Neutrophil (primary cell): ENCODE results near the gene CHEK1.

Experiments
- H3K27ac ChIP-seq: fragments of 200-600 bp; sonication (generic); 2 replicates; pipeline ENCODE4 v1.5.1; 2016; ENCODE audit warnings: mild to moderate bottlenecking, moderate library complexity
- H3K27me3 ChIP-seq: fragments of 200-600 bp; sonication (generic); 2 replicates; pipeline ENCODE4 v1.6.0; 2016; ENCODE audit warnings: mild to moderate bottlenecking
- H3K36me3 ChIP-seq: fragments of 200-600 bp; sonication (generic); 2 replicates; pipeline ENCODE4 v1.5.1; 2017
- H3K4me1 ChIP-seq, 2 experiments: fragments of 200-600 bp in 1 of 2; sonication (generic) in 1 of 2; 1 replicate in 1 of 2; 2 replicates in 1 of 2; pipeline versions ENCODE4 v1.5.1 to v1.6.1; 2013 to 2016; ENCODE audit warnings: low read depth in 1 of 2, low read length in 1 of 2, mild to moderate bottlenecking in 1 of 2, moderate library complexity in 1 of 2; ENCODE audit not compliant: control insufficient read depth in 1 of 2, insufficient read depth in 1 of 2
- H3K4me3 ChIP-seq, 2 experiments: fragments of 200-600 bp in 1 of 2; sonication (generic) in 1 of 2; 1 replicate in 1 of 2; 2 replicates in 1 of 2; pipeline ENCODE4 v1.5.1; 2013 to 2016; ENCODE audit warnings: low read depth in 1 of 2, low read length in 1 of 2, mild to moderate bottlenecking in 1 of 2, moderate library complexity in 1 of 2
- H3K9me3 ChIP-seq: fragments of 200-600 bp; sonication (generic); 2 replicates; pipeline ENCODE4 v1.5.1; 2016
- CTCF ChIP-seq: fragments of 200-600 bp; sonication (generic); IDR thresholded peaks from 2 replicates; pipeline ENCODE4 v1.5.1; 2016; ENCODE audit warnings: antibody characterized with exemption

Gene CHEK1

DNA sequence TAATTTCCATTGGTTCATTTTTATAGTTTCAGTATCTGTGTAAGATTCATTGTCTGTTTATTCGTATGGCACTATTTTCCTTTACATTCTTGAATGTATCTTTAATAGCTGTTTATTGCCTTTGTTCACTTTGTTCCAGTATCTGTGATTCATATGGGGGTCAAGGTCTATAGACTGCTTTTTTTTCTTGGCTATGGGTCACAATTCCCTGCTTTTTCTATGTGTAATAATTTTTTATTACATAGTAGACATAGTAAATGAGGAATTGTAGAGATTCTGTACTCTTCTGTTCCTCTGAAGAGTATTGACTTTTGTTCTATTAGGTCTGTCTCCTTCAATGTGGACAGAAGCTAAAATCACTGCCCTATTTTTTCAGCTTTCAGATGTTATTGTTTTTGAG lies 45.2 kb downstream of the CHEK1 start:
- Histone ChIP-seq H3K9me3 (no peaks in the 10 kb centered on the region), H3K4me1 (no peaks in the 10 kb centered on the region), H3K4me3 (no peak overlapping the region), H3K36me3 (peaks cover 4% of the 10 kb centered on the region), H3K27me3 (no peaks in the 10 kb centered on the region), H3K27ac (no peak overlapping the region)
- no peak for TF ChIP-seq CTCF

- TF ChIP-seq CTCF, result no peak
- peaks cover 12% of the 10 kb centered on the region for H3K36me3 ChIP-seq
- H3K27ac ChIP-seq, result no peak overlapping the region
- no peaks in the 10 kb centered on the region for H3K9me3 ChIP-seq
- no peaks in the 10 kb centered on the region for H3K4me1 ChIP-seq
- no peaks in the 10 kb centered on the region for H3K27me3 ChIP-seq
- no peak overlapping the region for H3K4me3 ChIP-seq
These were observed 46.6 kb downstream of the CHEK1 start for GRCh38 chr11:125671561-125671960.

- Histone ChIP-seq H3K27me3 (no peaks in the 10 kb centered on the region), H3K4me3 (no peak overlapping the region), H3K36me3 (peaks cover 24% of the 10 kb centered on the region), H3K9me3 (no peaks in the 10 kb centered on the region), H3K4me1 (no peaks in the 10 kb centered on the region), H3K27ac (no peak overlapping the region)
- no peak for TF ChIP-seq CTCF
These were observed 49.2 kb downstream of the CHEK1 start for GRCh38 chr11:125674210-125674609.

GRCh38 chr11:125675196-125675595 lies 50.2 kb downstream of the CHEK1 start:
- Histone ChIP-seq H3K9me3 (no peaks in the 10 kb centered on the region), H3K27me3 (no peaks in the 10 kb centered on the region), H3K36me3 (peaks cover 24% of the 10 kb centered on the region), H3K4me3 (no peak overlapping the region), H3K4me1 (no peaks in the 10 kb centered on the region), H3K27ac (no peak overlapping the region)
- no peak for TF ChIP-seq CTCF

DNA sequence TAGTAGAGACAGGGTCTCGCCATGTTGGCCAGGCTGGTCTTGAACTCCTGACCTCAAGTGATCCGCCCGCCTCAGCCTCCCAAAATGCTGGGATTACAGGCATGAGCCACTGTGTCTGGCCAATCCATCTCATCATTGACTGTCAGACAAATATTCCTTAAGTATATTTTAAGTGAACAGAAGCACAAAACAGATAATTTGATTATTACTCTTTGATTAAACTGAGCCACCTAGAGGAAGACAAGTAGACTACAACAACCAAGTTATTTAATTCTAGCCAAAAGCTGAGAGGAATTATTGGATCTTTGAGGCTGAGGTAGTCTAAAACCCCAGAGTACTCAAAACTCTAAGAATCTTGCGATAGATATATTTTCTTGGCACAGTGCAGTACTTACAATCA lies 54.4 kb downstream of the CHEK1 start:
- Histone ChIP-seq H3K27ac (no peak overlapping the region), H3K36me3 (peaks cover 20% of the 10 kb centered on the region), H3K9me3 (no peaks in the 10 kb centered on the region), H3K4me3 (no peak overlapping the region), H3K27me3 (no peaks in the 10 kb centered on the region), H3K4me1 (no peaks in the 10 kb centered on the region)
- TF ChIP-seq CTCF, result no peak

DNA sequence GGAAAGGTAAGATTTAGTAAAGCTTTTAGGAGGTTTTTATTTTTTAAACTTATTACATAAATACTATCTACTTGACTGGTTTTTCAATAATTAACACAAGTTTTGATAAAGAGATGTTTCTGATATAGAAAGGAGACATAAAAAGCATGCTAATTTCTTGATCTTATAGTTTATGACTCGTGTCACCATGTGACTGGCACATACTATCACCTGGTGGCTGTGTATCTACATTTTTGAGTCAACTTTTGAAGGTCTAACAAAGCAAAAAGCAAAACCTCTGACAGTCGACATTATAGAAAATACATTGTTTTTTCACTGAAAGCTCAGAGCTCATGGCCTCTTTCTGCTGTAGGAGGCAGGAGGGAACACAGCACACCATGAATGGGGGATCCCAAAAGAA lies 54.9 kb downstream of the CHEK1 start:
- H3K9me3 ChIP-seq, result no peaks in the 10 kb centered on the region
- H3K4me1 ChIP-seq, result no peaks in the 10 kb centered on the region
- TF ChIP-seq CTCF, result no peak
- no peaks in the 10 kb centered on the region for H3K27me3 ChIP-seq
- no peak overlapping the region for H3K27ac ChIP-seq
- H3K4me3 ChIP-seq, result no peak overlapping the region
- peaks cover 20% of the 10 kb centered on the region for H3K36me3 ChIP-seq
